ENCODE measurements around the gene SLC18A3.

Gene SLC18A3

GRCh38 chr10:49610114-49610457 lies at the start of gene SLC18A3:
Gene SLC18A3 (plus strand): TSS chr10:49610310. CDS start chr10:49610741, 431 bp downstream.
- DNase-seq (ENCODE audit: extremely low read depth, insufficient read length): no peak
- H3K4me3 ChIP-seq (replicated peaks; ENCODE audit: low read depth, low read length): no peak within 1 kb of the TSS
- peaks cover 7% of the 10 kb centered on the region for H3K27me3 ChIP-seq (replicated peaks; ENCODE audit: control insufficient read depth, insufficient read depth, low read length)
- no peak for TF ChIP-seq CTCF (IDR thresholded peaks at IDR 0.05; ENCODE audit: insufficient read depth, low read length, poor library complexity, severe bottlenecking)
- H3K36me3 ChIP-seq (ENCODE audit: control insufficient read depth, insufficient read depth, low read length): no peaks in the 10 kb centered on the region

GRCh38 chr10:49560526-49560925 lies 49.6 kb upstream of the SLC18A3 start:
- no peak for DNase-seq (ENCODE audit: extremely low read depth, insufficient read length)
- Histone ChIP-seq H3K27me3 (replicated peaks; ENCODE audit: control insufficient read depth, insufficient read depth, low read length) (no peaks in the 10 kb centered on the region), H3K4me3 (replicated peaks; ENCODE audit: low read depth, low read length) (no peak overlapping the region), H3K36me3 (ENCODE audit: control insufficient read depth, insufficient read depth, low read length) (no peaks in the 10 kb centered on the region)
- TF ChIP-seq CTCF (IDR thresholded peaks at IDR 0.05; ENCODE audit: insufficient read depth, low read length, poor library complexity, severe bottlenecking): no peak

- no peak for DNase-seq (ENCODE audit: extremely low read depth, insufficient read length)
- no peak for TF ChIP-seq CTCF (IDR thresholded peaks at IDR 0.05; ENCODE audit: insufficient read depth, low read length, poor library complexity, severe bottlenecking)
- H3K36me3 ChIP-seq (ENCODE audit: control insufficient read depth, insufficient read depth, low read length): no peaks in the 10 kb centered on the region
- H3K4me3 ChIP-seq (replicated peaks; ENCODE audit: low read depth, low read length): no peak overlapping the region
- no peaks in the 10 kb centered on the region for H3K27me3 ChIP-seq (replicated peaks; ENCODE audit: control insufficient read depth, insufficient read depth, low read length)
Measured at GRCh38 chr10:49562893-49563292, 47.2 kb upstream of the SLC18A3 start.

- Histone ChIP-seq H3K4me3 (replicated peaks; ENCODE audit: low read depth, low read length) (no peak overlapping the region), H3K27me3 (replicated peaks; ENCODE audit: control insufficient read depth, insufficient read depth, low read length) (no peaks in the 10 kb centered on the region), H3K36me3 (ENCODE audit: control insufficient read depth, insufficient read depth, low read length) (no peaks in the 10 kb centered on the region)
- no peak for DNase-seq (ENCODE audit: extremely low read depth, insufficient read length)
- TF ChIP-seq CTCF (IDR thresholded peaks at IDR 0.05; ENCODE audit: insufficient read depth, low read length, poor library complexity, severe bottlenecking): no peak
Measured at GRCh38 chr10:49564461-49565009, 45.6 kb upstream of the SLC18A3 start.

GRCh38 chr10:49567810-49568209 lies 42.3 kb upstream of the SLC18A3 start:
- Histone ChIP-seq H3K4me3 (replicated peaks; ENCODE audit: low read depth, low read length) (no peak overlapping the region), H3K36me3 (ENCODE audit: control insufficient read depth, insufficient read depth, low read length) (no peaks in the 10 kb centered on the region), H3K27me3 (replicated peaks; ENCODE audit: control insufficient read depth, insufficient read depth, low read length) (no peaks in the 10 kb centered on the region)
- no peak for DNase-seq (ENCODE audit: extremely low read depth, insufficient read length)
- no peak for TF ChIP-seq CTCF (IDR thresholded peaks at IDR 0.05; ENCODE audit: insufficient read depth, low read length, poor library complexity, severe bottlenecking)

GRCh38 chr10:49568235-49568634 lies 41.9 kb upstream of the SLC18A3 start:
- TF ChIP-seq CTCF (IDR thresholded peaks at IDR 0.05; ENCODE audit: insufficient read depth, low read length, poor library complexity, severe bottlenecking): no peak
- no peaks in the 10 kb centered on the region for H3K36me3 ChIP-seq (ENCODE audit: control insufficient read depth, insufficient read depth, low read length)
- no peaks in the 10 kb centered on the region for H3K27me3 ChIP-seq (replicated peaks; ENCODE audit: control insufficient read depth, insufficient read depth, low read length)
- peak; percentile 67 for DNase-seq (ENCODE audit: extremely low read depth, insufficient read length)
- no peak overlapping the region for H3K4me3 ChIP-seq (replicated peaks; ENCODE audit: low read depth, low read length)

Data from GM06990 (cell line).